ENCODE results near the gene PES1. TPM values are rescaled to one million over a fixed set of nuclear protein-coding genes. Genes with fewer than 3 reads are reported as not detected.

PES1 gene
- total and polyA plus RNA-seq, 2 experiments from 2014 or later, result 64.1 to 76.9 TPM

DNA sequence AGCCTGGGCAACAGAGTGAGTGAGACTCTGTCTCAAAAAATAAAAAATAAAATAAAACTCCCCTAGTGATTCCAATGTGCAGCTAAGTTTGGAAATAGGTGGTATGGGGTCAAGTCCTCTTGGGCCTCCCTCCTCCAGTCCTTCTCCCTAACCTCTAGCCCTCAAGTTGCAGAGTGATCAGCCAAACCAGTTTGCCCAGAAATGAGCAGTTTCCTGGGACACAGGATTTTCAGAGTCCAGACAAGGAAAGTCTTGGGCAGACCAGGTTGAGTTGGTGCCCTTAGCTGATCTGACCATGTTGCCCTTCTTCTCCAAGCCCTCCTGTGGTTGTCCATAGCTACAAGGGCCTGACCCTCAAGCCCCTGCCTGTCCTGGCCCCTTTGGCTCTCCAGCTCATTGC, 23.2 kb upstream of the PES1 start:
- no peaks in the 10 kb centered on the region for H3F3A ChIP-seq (replicated peaks; ENCODE audit: low read depth)
- no peaks in the 10 kb centered on the region for H3K79me2 ChIP-seq (replicated peaks; ENCODE audit: insufficient read depth)
- H3K36me3 ChIP-seq (ENCODE audit: insufficient read depth), result peaks cover 11% of the 10 kb centered on the region
- no peak for TF ChIP-seq CREB1 (CRISPR knock-in tag; IDR thresholded peaks at IDR 0.05; ENCODE audit: low read depth)
- TF ChIP-seq, protein P1, sequence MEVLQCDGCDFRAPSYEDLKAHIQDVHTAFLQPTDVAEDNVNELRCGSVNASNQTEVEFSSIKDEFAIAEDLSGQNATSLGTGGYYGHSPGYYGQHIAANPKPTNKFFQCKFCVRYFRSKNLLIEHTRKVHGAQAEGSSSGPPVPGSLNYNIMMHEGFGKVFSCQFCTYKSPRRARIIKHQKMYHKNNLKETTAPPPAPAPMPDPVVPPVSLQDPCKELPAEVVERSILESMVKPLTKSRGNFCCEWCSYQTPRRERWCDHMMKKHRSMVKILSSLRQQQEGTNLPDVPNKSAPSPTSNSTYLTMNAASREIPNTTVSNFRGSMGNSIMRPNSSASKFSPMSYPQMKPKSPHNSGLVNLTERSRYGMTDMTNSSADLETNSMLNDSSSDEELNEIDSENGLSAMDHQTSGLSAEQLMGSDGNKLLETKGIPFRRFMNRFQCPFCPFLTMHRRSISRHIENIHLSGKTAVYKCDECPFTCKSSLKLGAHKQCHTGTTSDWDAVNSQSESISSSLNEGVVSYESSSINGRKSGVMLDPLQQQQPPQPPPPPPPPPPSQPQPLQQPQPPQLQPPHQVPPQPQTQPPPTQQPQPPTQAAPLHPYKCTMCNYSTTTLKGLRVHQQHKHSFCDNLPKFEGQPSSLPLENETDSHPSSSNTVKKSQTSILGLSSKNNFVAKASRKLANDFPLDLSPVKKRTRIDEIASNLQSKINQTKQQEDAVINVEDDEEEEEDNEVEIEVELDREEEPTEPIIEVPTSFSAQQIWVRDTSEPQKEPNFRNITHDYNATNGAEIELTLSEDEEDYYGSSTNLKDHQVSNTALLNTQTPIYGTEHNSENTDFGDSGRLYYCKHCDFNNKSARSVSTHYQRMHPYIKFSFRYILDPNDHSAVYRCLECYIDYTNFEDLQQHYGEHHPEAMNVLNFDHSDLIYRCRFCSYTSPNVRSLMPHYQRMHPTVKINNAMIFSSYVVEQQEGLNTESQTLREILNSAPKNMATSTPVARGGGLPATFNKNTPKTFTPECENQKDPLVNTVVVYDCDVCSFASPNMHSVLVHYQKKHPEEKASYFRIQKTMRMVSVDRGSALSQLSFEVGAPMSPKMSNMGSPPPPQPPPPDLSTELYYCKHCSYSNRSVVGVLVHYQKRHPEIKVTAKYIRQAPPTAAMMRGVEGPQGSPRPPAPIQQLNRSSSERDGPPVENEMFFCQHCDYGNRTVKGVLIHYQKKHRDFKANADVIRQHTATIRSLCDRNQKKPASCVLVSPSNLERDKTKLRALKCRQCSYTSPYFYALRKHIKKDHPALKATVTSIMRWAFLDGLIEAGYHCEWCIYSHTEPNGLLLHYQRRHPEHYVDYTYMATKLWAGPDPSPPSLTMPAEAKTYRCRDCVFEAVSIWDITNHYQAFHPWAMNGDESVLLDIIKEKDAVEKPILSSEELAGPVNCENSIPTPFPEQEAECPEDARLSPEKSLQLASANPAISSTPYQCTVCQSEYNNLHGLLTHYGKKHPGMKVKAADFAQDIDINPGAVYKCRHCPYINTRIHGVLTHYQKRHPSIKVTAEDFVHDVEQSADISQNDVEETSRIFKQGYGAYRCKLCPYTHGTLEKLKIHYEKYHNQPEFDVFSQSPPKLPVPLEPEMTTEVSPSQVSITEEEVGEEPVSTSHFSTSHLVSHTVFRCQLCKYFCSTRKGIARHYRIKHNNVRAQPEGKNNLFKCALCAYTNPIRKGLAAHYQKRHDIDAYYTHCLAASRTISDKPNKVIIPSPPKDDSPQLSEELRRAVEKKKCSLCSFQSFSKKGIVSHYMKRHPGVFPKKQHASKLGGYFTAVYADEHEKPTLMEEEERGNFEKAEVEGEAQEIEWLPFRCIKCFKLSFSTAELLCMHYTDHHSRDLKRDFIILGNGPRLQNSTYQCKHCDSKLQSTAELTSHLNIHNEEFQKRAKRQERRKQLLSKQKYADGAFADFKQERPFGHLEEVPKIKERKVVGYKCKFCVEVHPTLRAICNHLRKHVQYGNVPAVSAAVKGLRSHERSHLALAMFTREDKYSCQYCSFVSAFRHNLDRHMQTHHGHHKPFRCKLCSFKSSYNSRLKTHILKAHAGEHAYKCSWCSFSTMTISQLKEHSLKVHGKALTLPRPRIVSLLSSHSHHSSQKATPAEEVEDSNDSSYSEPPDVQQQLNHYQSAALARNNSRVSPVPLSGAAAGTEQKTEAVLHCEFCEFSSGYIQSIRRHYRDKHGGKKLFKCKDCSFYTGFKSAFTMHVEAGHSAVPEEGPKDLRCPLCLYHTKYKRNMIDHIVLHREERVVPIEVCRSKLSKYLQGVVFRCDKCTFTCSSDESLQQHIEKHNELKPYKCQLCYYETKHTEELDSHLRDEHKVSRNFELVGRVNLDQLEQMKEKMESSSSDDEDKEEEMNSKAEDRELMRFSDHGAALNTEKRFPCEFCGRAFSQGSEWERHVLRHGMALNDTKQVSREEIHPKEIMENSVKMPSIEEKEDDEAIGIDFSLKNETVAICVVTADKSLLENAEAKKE (CRISPR knock-in tag; IDR thresholded peaks at IDR 0.05), result no peak
- no peak for TF ChIP-seq EZH2phosphoT487 (IDR thresholded peaks at IDR 0.05; ENCODE audit: unreplicated experiment)
- TF ChIP-seq EZH2 (IDR thresholded peaks at IDR 0.05; ENCODE audit: low read depth, unreplicated experiment), result no peak
- TF ChIP-seq, protein P2, sequence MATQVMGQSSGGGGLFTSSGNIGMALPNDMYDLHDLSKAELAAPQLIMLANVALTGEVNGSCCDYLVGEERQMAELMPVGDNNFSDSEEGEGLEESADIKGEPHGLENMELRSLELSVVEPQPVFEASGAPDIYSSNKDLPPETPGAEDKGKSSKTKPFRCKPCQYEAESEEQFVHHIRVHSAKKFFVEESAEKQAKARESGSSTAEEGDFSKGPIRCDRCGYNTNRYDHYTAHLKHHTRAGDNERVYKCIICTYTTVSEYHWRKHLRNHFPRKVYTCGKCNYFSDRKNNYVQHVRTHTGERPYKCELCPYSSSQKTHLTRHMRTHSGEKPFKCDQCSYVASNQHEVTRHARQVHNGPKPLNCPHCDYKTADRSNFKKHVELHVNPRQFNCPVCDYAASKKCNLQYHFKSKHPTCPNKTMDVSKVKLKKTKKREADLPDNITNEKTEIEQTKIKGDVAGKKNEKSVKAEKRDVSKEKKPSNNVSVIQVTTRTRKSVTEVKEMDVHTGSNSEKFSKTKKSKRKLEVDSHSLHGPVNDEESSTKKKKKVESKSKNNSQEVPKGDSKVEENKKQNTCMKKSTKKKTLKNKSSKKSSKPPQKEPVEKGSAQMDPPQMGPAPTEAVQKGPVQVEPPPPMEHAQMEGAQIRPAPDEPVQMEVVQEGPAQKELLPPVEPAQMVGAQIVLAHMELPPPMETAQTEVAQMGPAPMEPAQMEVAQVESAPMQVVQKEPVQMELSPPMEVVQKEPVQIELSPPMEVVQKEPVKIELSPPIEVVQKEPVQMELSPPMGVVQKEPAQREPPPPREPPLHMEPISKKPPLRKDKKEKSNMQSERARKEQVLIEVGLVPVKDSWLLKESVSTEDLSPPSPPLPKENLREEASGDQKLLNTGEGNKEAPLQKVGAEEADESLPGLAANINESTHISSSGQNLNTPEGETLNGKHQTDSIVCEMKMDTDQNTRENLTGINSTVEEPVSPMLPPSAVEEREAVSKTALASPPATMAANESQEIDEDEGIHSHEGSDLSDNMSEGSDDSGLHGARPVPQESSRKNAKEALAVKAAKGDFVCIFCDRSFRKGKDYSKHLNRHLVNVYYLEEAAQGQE (IDR thresholded peaks at IDR 0.05; ENCODE audit: unreplicated experiment), result no peak
- TF ChIP-seq ZNF331 (CRISPR knock-in tag; IDR thresholded peaks at IDR 0.05; ENCODE audit: low read depth), result no peak
- TF ChIP-seq NANOG (IDR thresholded peaks at IDR 0.05; ENCODE audit: borderline replicate concordance), result no peak
- TF ChIP-seq, protein P3, sequence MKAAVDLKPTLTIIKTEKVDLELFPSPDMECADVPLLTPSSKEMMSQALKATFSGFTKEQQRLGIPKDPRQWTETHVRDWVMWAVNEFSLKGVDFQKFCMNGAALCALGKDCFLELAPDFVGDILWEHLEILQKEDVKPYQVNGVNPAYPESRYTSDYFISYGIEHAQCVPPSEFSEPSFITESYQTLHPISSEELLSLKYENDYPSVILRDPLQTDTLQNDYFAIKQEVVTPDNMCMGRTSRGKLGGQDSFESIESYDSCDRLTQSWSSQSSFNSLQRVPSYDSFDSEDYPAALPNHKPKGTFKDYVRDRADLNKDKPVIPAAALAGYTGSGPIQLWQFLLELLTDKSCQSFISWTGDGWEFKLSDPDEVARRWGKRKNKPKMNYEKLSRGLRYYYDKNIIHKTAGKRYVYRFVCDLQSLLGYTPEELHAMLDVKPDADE (IDR thresholded peaks at IDR 0.05), result no peak
- no peak for TF ChIP-seq ZNF114 (CRISPR knock-in tag; IDR thresholded peaks at IDR 0.05)
- no peak for TF ChIP-seq JUNB (IDR thresholded peaks at IDR 0.05; ENCODE audit: unreplicated experiment)
- TF ChIP-seq POLR2AphosphoS5 (IDR thresholded peaks at IDR 0.05; ENCODE audit: low read depth), result no peak
- no peak for TF ChIP-seq STAT1 (IDR thresholded peaks at IDR 0.05; ENCODE audit: unreplicated experiment)
- H3K4me2 ChIP-seq, result no peak overlapping the region
- peak overlapping the region; percentile 56; the same call in 1 of the 2 replicates for H3K27ac Mint-ChIP-seq
- no peak overlapping the region for H3K4me3 Mint-ChIP-seq
- peaks cover 77% of the 10 kb centered on the region for H3K36me3 Mint-ChIP-seq (ENCODE audit: low read depth)
- peaks cover 3% of the 10 kb centered on the region for H3K27me3 Mint-ChIP-seq (ENCODE audit: insufficient read depth, low read depth, poor library complexity)
- H3K4me1 Mint-ChIP-seq, result no peaks in the 10 kb centered on the region; the same call in 2 of the 3 replicates
- DNase-seq (ENCODE audit: low spot score), result no peak
- 0 out of 2 replicates have a peak, but pooled peaks cover 6% of the 10 kb centered on the region for H4K20me1 ChIP-seq (replicated peaks; ENCODE audit: insufficient read depth)
- no peaks in the 10 kb centered on the region for H3K9me3 Mint-ChIP-seq
- no peak overlapping the region for H3K4me3 ChIP-seq
- no peaks in the 10 kb centered on the region for H3K4me1 ChIP-seq (ENCODE audit: insufficient read depth)
- ATAC-seq, result no peak
- no peak overlapping the region for H3K27ac ChIP-seq (ENCODE audit: low read depth)
- no peaks in the 10 kb centered on the region for H3K27me3 ChIP-seq (ENCODE audit: insufficient read depth)
- H2AFZ ChIP-seq, result no peak overlapping the region
- no peaks in the 10 kb centered on the region for H3K9me2 ChIP-seq (ENCODE audit: insufficient read depth)

Data from GM23338 (cell line).